Measurements from ENCODE around the gene MXD4.
A peak's percentile ranks its signal among the peaks of the same experiment; 100 is the strongest.

Gene MXD4

GRCh38 chr4:2261110-2261852, 628 bp downstream of the MXD4 start:
- DNase-seq = peak; percentile 46

- DNase-seq = peak; percentile 0
Measured at GRCh38 chr4:2260344-2261109, 1.4 kb downstream of the MXD4 start.

GRCh38 chr4:2259541-2260343, 2.2 kb downstream of the MXD4 start:
- peak; percentile 0 for DNase-seq

GRCh38 chr4:2259036-2259540, 2.8 kb downstream of the MXD4 start:
- no peak for DNase-seq

- DNase-seq = no peak
Measured at GRCh38 chr4:2258091-2259035, 3.5 kb downstream of the MXD4 start.

- no peak for DNase-seq
Measured at GRCh38 chr4:2257361-2258081, 4.4 kb downstream of the MXD4 start.

GRCh38 chr4:2256781-2257191, 5.1 kb downstream of the MXD4 start:
- no peak for DNase-seq

- no peak for DNase-seq
Measured at GRCh38 chr4:2256156-2256731, 5.7 kb downstream of the MXD4 start.

- no peak for DNase-seq
Measured at GRCh38 chr4:2255501-2256155, 6.3 kb downstream of the MXD4 start.

- no peak for DNase-seq
Measured at GRCh38 chr4:2254665-2255500, 7.0 kb downstream of the MXD4 start.

GRCh38 chr4:2253160-2254084, 8.5 kb downstream of the MXD4 start:
- no peak for DNase-seq

- DNase-seq = no peak
Measured at GRCh38 chr4:2252530-2253091, 9.3 kb downstream of the MXD4 start.

GRCh38 chr4:2251795-2252529, 9.9 kb downstream of the MXD4 start:
- DNase-seq = no peak

- DNase-seq = no peak
Measured at GRCh38 chr4:2251073-2251794, 10.7 kb downstream of the MXD4 start.

GRCh38 chr4:2250357-2251072, 11.4 kb downstream of the MXD4 start:
- no peak for DNase-seq
